Dedifferentiated amniotic fluid mesenchymal stem cell (primary cell): ENCODE data around the gene GSK3B.

Experiments
- DNase-seq: peaks from one replicate; pipeline ENCODE4 v3.0.0-alpha.2; 2016; ENCODE audit errors: extremely low spot score

The GSK3B gene

DNA sequence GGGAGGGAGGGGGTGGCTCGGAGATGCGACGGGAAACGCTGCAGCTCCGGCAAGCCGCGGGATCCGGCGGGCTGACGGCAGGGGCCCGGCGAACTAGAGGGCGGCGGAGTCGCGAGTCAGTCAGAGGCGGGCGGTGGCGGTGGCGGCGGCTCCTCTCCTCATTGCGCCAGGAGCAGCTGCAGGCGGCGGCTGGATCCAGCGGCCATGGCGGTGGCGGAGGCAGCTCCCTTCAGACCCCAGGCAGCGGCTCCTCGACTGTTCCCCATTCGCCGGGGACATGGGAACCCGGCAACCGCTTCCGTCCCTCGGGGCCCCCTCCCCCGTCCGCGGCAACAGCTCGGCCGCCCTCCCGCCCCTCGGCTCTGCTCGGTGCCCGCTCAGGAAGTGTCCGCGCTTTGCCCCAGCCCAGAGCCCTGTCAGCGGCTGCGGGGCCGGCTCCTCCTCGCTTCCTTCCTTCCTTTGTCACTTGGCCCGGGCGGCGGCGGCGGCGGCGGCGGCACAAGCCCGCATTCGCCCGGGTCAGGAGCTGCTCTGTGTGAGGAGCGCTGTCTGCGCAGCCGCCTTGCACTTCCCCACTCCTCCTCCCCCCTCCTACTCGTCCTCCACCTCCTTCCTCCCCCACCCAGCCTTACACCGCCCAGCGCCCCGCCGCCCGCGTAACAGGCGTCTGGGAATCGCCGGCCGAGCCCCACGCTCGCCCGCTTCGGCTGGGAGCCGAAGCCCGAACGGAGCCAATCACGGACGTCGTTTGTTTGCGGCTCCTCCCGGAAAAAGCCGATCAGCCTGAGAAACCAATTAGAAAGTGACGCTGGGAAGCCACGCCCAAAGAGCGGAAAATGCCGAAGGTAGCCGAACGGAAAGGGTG lies at the start of gene GSK3B:
Gene GSK3B (minus strand): TSS at position 537 of the 865 bp plus-strand sequence. CDS start 1,013 bp downstream, outside the sequence.
- DNase-seq, result peak; percentile 59

- no peak for DNase-seq
Measured at GRCh38 chr3:120143676-120144075, 49.4 kb upstream of the GSK3B start.

DNA sequence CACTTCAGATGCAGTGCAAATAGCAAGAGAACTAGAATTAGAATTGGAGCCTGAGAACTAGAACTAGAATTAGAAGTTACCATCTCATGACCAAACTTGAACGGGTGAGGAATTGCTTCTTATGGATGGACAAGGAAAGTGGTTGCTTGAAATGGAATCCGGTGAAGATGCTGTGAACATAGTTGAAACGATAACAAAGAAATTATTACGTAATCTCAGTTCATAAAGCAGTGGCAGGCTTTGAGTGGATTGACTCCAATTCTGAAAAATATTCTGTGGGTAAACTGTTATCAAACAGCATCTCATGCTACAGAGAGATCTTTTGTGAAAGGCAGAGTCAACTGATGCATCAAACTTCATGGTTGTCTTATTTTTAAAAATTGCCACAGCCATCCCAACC lies 48.0 kb upstream of the GSK3B start:
- no peak for DNase-seq

DNA sequence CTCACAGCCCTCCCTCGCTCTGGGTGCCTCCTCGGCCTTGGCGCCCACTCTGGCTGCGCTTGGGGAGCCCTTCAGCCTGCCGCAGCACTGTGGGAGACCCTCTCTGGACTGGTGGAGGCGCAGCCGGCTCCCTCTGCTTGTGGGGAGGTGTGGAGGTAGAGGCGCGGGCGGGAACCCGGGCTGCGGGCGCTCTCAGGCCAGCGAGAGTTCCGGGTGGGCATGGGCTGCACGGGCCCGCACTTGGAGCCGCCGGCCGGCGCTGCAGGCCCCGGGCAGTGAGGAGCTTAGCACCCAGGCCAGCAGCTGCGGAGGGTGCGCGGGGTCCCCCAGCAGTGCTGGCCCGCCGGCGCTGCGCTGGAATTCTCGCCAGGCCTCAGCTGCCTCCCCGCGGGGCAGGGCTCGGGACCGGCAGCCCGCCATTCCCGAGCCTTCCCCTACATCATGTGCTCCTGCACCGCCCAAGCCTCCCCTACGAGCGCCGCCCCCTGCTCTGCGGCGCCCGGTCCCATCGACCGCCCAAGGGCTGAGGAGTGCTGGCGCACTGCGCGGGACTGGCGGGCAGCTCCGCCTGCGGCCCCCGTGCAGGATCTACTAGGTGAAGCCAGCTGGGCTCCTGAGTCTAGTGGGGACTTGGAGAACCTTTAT lies 46.0 kb upstream of the GSK3B start:
- DNase-seq, result no peak

- DNase-seq, result no peak
Measured at GRCh38 chr3:120139140-120139539, 44.9 kb upstream of the GSK3B start.

GRCh38 chr3:120137548-120137947 lies 43.3 kb upstream of the GSK3B start:
- DNase-seq, result no peak

- DNase-seq, result no peak
Measured at GRCh38 chr3:120130656-120131055, 36.4 kb upstream of the GSK3B start.

- peak; percentile 35 for DNase-seq
Measured at GRCh38 chr3:120129718-120130513, 35.7 kb upstream of the GSK3B start.

DNA sequence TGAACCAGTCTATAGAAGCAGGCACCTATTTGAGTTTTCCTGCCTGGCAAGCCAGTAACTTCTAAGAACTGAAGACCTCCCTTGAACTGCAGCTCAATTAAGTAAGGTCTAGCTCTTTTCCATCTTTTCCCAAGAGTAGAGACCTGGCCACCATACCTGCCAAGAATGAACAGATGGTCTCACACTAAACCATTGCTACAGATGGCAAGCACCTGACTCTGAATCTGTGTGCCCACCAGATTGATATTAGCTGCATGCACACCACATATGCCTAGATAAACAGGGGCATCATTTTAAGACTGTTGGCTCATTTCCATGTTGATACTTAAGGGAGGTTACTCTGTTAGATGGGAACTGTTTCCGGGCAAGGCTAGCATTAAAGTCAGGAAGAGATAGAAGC lies 34.8 kb upstream of the GSK3B start:
- DNase-seq, result no peak

- no peak for DNase-seq
Measured at GRCh38 chr3:120125992-120126391, 31.7 kb upstream of the GSK3B start.

GRCh38 chr3:120119846-120120510 lies 25.7 kb upstream of the GSK3B start:
- no peak for DNase-seq

- DNase-seq, result no peak
Measured at GRCh38 chr3:120114981-120115380, 20.7 kb upstream of the GSK3B start.

DNA sequence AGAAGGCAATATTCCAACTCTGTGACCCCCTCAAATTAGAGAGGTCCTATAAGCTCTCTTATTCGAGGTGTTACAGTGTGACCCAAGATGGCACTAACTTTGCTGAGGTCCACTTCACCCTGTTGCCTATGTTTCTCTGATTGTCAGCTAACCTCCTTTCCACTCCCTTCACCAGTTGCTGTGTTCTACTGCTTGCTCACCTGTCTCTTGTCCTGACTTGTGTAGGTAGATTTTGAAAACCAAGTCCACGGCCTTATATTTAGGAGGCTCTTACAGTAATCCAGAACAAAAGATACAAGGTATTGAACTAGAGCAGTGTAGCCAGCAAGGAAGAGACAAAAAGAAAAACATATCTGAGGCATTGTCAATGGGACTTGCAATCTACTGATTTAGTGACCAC lies 20.1 kb upstream of the GSK3B start:
- no peak for DNase-seq

GRCh38 chr3:120113128-120114116 lies 19.2 kb upstream of the GSK3B start:
- peak; percentile 54 for DNase-seq

GRCh38 chr3:120111898-120112297 lies 17.7 kb upstream of the GSK3B start:
- DNase-seq, result no peak

- no peak for DNase-seq
Measured at GRCh38 chr3:120103276-120103675, 9.0 kb upstream of the GSK3B start.

DNA sequence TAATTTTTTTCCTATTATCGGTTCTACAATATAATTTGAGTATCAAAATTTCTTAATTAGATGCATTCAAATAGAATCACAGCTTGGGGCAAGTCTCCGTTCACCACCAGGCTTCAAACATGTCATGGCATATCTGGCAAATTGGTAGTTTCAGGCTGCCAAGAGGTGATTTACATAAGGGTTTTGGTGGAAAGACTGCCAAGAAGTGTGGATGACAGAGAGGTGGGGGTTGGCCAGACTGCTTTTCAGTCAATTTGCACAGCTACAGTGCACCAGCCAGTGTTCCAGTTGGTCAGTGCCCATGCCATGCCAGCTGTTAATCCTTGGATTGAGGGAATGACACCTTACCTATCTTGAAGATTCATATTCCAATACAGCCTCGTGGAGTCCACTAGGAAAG lies 8.4 kb upstream of the GSK3B start:
- no peak for DNase-seq

DNA sequence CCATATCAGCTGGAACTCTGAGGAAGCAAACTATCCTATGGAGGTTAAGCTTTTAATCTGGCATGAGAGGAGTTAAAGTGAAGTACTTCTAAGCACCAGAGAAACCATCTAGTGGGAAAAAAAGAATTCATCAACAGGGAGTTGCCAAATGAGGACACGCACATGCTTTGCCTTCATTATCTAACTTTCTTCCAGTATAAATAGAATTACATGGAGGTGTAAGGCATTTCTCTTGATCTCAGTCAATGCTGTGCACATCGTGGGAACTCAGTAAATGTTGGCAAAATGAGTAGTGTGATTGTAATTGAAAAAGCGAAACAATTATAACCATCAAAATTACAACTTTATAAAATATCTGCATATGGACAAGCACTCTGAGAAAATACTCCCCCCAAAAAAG lies 8.0 kb upstream of the GSK3B start:
- no peak for DNase-seq

DNA sequence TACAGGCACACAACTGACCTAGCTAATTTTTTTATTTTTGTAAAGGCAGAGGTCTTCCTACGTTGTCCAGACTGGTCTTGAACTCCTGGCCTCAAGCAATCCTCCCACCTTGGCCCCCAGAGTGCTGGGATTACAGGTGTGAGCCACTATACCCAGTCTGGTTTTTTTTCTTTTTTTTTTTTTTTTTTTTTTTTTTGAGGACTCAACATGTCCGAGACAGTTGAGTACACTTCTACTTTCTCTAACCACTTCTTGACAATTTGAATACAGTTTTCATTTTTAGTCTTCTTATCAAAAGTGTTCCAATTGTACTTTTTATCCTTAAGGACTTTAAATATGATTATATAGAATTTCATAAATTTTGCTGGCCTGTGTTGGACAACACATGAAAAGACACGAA lies 7.4 kb upstream of the GSK3B start:
- no peak for DNase-seq

DNA sequence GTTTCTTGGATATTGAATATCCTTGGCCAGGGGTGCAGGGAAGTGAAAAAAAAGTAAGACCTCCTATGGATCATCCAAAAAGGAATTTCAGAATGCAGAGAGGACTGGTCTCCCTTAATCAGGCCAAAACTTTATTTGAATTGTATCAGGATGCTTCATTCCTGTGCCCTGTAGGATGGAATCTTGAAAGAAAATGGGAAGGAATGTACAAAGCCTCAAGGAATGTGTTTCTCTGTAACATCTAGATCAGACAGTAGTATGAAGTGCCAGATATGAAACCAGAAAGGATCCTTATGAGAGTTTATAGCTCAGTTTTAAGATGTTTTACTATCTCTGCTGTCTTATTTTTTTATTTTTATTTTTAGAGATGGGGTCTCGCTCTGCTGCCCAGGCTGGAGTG lies 6.5 kb upstream of the GSK3B start:
- DNase-seq, result no peak

DNA sequence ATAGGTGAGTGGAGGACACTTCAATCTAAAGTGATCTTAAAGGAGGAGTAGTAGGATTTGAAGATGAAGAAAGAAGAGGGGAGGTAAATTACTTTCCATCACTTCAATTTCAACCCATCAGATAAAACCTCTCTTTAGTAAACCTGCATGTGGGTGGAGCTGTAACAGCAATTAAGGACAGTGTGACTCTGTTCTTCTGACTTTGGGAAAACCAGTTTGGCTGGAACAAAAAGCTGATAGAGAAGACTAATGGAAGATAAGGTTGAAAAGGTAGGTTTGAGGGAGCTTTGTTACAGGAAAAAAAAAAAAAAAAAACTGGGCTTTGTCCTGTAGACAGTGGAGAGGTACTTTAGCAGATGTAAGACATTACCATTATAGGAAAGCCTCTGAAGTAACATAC lies 4.5 kb upstream of the GSK3B start:
- no peak for DNase-seq
